Gastroesophageal sphincter (tissue), 3 donors: ENCODE results near the gene RFXAP.

Experiments
- CTCF ChIP-seq, 4 experiments: fragments of 200-600 bp in 2 of 4; fragments of 450-650 bp in 2 of 4; sonication (generic) in 1 of 4; IDR thresholded peaks; one replicate each; pipeline ENCODE4 v1.5.1; 2017 to 2019; ENCODE audit warnings: antibody characterized with exemption in 4 of 4, mild to moderate bottlenecking in 2 of 4, moderate library complexity in 2 of 4
- EP300 ChIP-seq: sonication (generic); formaldehyde crosslinking; IDR thresholded peaks from one replicate; pipeline ENCODE4 v1.6.1; 2017; ENCODE audit warnings: antibody characterized with exemption, mild to moderate bottlenecking
- POLR2A ChIP-seq, 2 donors: fragments of 450-650 bp; IDR thresholded peaks; one replicate each; pipeline ENCODE4 v1.6.1; 2017; ENCODE audit warnings: antibody characterized with exemption in 2 of 2, mild to moderate bottlenecking in 2 of 2, moderate library complexity in 1 of 2
- POLR2AphosphoS5 ChIP-seq: sonication (generic); formaldehyde crosslinking; IDR thresholded peaks from one replicate; pipeline ENCODE4 v1.6.1; 2017; ENCODE audit warnings: antibody characterized with exemption

- TF ChIP-seq POLR2AphosphoS5 (no peak), CTCF (IDR thresholded peaks at IDR 0.05) (peak in 1 of 4 experiments; percentile 31), POLR2A (IDR thresholded peaks at IDR 0.05) (no peak), EP300 (no peak)
These were observed 29.4 kb downstream of the RFXAP start for GRCh38 chr13:36848199-36848982.
